ENCODE measurements around the gene ZNRF1. TPM values are rescaled to one million over a fixed set of nuclear protein-coding genes. Genes with fewer than 3 reads are reported as not detected.

ZNRF1 gene
- total RNA-seq, 4 donors from 2014 or later: 14.1 to 37.4 (median 19.4) TPM

DNA sequence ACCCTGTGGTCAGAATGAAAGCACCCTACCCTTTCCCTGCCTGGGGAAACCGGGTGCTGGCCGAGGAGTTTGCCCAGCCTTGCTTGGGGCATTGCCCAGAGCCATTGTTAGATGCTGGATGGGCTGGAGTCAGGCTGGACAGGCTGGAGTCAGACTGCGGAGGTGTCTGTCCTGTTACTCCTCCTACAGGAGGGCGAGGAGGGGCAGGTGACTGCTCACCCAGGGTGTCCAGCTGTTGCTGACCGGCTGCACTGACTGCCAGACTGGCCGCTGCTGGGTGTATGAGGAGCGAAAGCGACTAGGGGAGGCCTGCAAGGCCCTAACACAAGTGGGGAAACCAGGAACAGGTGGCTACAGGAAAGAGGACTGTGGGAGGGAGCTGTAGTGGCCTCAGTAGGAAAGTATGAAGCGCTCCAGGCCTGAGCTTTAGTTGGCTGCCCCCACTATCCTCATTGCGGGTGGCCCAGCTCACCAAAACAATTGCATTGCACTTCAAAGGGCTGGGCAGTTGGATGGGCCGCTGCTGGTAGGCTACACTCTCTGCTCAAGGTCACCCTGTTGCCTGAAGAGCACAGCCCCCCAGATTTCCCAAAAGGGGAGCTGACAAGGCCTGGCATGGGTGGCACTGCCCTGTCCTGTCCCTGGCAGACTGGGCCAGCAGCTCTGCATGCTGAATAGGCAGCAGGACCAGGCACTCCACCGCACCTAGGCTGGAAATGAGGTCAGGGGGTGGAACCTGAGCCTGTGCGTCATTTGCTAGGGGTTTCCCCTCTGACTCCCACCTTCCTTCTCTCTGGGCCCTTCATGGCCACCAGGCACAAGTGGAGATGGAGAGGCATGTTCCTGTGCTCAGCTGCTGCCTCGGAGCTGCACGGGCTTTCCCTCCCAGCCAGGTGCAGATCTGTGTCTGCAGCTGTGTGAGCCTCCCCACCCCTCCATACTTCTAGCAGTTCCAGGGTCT is 99.4 kb downstream of the ZNRF1 start:
- Histone ChIP-seq H3K4me1 (peaks cover 0 to 13% of the 10 kb centered on the region in 2 donors), H3K4me3 (no peak overlapping the region), H3K27me3 (no peaks in the 10 kb centered on the region), H3K9me3 (no peaks in the 10 kb centered on the region), H3K36me3 (no peaks in the 10 kb centered on the region), H3K27ac (peak overlapping the region in 1 of 2 donors; percentile 26)
- DNase-seq: no peak
- TF ChIP-seq, protein P1, sequence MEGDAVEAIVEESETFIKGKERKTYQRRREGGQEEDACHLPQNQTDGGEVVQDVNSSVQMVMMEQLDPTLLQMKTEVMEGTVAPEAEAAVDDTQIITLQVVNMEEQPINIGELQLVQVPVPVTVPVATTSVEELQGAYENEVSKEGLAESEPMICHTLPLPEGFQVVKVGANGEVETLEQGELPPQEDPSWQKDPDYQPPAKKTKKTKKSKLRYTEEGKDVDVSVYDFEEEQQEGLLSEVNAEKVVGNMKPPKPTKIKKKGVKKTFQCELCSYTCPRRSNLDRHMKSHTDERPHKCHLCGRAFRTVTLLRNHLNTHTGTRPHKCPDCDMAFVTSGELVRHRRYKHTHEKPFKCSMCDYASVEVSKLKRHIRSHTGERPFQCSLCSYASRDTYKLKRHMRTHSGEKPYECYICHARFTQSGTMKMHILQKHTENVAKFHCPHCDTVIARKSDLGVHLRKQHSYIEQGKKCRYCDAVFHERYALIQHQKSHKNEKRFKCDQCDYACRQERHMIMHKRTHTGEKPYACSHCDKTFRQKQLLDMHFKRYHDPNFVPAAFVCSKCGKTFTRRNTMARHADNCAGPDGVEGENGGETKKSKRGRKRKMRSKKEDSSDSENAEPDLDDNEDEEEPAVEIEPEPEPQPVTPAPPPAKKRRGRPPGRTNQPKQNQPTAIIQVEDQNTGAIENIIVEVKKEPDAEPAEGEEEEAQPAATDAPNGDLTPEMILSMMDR (IDR thresholded peaks at IDR 0.05): no peak
- intact Hi-C loops (cut with DNase I; ENCODE audit: low total_unique reads): no loop called here

GRCh38 chr16:75099075-75099667 is 100.3 kb downstream of the ZNRF1 start:
- Histone ChIP-seq H3K27ac (peak overlapping the region in 1 of 2 donors; percentile 19), H3K36me3 (no peaks in the 10 kb centered on the region), H3K4me3 (no peak overlapping the region), H3K27me3 (no peaks in the 10 kb centered on the region), H3K4me1 (peaks cover 0 to 13% of the 10 kb centered on the region in 2 donors), H3K9me3 (no peaks in the 10 kb centered on the region)
- intact Hi-C loops (cut with DNase I; ENCODE audit: low total_unique reads): no loop called here
- no peak for DNase-seq
- TF ChIP-seq POLR2A (IDR thresholded peaks at IDR 0.05): no peak
- TF ChIP-seq, protein P1 (IDR thresholded peaks at IDR 0.05): no peak

GRCh38 chr16:75099738-75100602 is 101.1 kb downstream of the ZNRF1 start:
- Histone ChIP-seq H3K4me1 (peaks cover 1 to 13% of the 10 kb centered on the region in 2 donors), H3K27ac (peak overlapping the region in 1 of 2 donors; percentile 19), H3K36me3 (no peaks in the 10 kb centered on the region), H3K4me3 (no peak overlapping the region), H3K9me3 (no peaks in the 10 kb centered on the region), H3K27me3 (no peaks in the 10 kb centered on the region)
- no peak for TF ChIP-seq POLR2A (IDR thresholded peaks at IDR 0.05)
- TF ChIP-seq, protein P1 (IDR thresholded peaks at IDR 0.05): no peak
- DNase-seq: no peak
- intact Hi-C loops (cut with DNase I; ENCODE audit: low total_unique reads): no loop called here

GRCh38 chr16:75100603-75100990 is 101.8 kb downstream of the ZNRF1 start:
- no peak for DNase-seq
- Histone ChIP-seq H3K36me3 (no peaks in the 10 kb centered on the region), H3K4me3 (no peak overlapping the region), H3K9me3 (no peaks in the 10 kb centered on the region), H3K27ac (no peak overlapping the region), H3K4me1 (peaks cover 7 to 13% of the 10 kb centered on the region in 2 donors), H3K27me3 (no peaks in the 10 kb centered on the region)
- intact Hi-C loops (cut with DNase I; ENCODE audit: low total_unique reads): no loop called here
- TF ChIP-seq, protein P1 (IDR thresholded peaks at IDR 0.05): no peak
- TF ChIP-seq POLR2A (IDR thresholded peaks at IDR 0.05): no peak
